ENCODE data around the gene CYP20A1.

GRCh38 chr2:203209538-203209937 is 29.3 kb upstream of the CYP20A1 start:
- TF ChIP-seq, protein P1, sequence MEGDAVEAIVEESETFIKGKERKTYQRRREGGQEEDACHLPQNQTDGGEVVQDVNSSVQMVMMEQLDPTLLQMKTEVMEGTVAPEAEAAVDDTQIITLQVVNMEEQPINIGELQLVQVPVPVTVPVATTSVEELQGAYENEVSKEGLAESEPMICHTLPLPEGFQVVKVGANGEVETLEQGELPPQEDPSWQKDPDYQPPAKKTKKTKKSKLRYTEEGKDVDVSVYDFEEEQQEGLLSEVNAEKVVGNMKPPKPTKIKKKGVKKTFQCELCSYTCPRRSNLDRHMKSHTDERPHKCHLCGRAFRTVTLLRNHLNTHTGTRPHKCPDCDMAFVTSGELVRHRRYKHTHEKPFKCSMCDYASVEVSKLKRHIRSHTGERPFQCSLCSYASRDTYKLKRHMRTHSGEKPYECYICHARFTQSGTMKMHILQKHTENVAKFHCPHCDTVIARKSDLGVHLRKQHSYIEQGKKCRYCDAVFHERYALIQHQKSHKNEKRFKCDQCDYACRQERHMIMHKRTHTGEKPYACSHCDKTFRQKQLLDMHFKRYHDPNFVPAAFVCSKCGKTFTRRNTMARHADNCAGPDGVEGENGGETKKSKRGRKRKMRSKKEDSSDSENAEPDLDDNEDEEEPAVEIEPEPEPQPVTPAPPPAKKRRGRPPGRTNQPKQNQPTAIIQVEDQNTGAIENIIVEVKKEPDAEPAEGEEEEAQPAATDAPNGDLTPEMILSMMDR (IDR thresholded peaks at IDR 0.05): no peak
- no peak for TF ChIP-seq POLR2AphosphoS5 (IDR thresholded peaks at IDR 0.05; ENCODE audit: low read depth, low read length)
- TF ChIP-seq SIN3A (IDR thresholded peaks at IDR 0.05; ENCODE audit: borderline replicate concordance, insufficient read depth, low read depth, low read length): no peak
- TF ChIP-seq, protein P2, sequence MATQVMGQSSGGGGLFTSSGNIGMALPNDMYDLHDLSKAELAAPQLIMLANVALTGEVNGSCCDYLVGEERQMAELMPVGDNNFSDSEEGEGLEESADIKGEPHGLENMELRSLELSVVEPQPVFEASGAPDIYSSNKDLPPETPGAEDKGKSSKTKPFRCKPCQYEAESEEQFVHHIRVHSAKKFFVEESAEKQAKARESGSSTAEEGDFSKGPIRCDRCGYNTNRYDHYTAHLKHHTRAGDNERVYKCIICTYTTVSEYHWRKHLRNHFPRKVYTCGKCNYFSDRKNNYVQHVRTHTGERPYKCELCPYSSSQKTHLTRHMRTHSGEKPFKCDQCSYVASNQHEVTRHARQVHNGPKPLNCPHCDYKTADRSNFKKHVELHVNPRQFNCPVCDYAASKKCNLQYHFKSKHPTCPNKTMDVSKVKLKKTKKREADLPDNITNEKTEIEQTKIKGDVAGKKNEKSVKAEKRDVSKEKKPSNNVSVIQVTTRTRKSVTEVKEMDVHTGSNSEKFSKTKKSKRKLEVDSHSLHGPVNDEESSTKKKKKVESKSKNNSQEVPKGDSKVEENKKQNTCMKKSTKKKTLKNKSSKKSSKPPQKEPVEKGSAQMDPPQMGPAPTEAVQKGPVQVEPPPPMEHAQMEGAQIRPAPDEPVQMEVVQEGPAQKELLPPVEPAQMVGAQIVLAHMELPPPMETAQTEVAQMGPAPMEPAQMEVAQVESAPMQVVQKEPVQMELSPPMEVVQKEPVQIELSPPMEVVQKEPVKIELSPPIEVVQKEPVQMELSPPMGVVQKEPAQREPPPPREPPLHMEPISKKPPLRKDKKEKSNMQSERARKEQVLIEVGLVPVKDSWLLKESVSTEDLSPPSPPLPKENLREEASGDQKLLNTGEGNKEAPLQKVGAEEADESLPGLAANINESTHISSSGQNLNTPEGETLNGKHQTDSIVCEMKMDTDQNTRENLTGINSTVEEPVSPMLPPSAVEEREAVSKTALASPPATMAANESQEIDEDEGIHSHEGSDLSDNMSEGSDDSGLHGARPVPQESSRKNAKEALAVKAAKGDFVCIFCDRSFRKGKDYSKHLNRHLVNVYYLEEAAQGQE (IDR thresholded peaks at IDR 0.05; ENCODE audit: insufficient read depth in 1 of 2, low read depth in 2 of 2, low read length in 1 of 2): no peak
- TF ChIP-seq TCF7L2 (IDR thresholded peaks at IDR 0.05; ENCODE audit: low read depth, low read length): no peak
